Keratinocyte (primary cell): ENCODE data around the gene CELSR1. TPM values are rescaled to one million over a fixed set of nuclear protein-coding genes. Genes with fewer than 3 reads are reported as not detected.

Experiments
- DNase-seq: peaks from one replicate; pipeline ENCODE4 v3.0.0-alpha.2; 2011; ENCODE audit warnings: low read depth, missing footprints, low spot score
- FAIRE-seq: peaks from 2 replicates; lab custom pipeline; 2011; peaks lifted over from hg19 to GRCh38; lab: Jason Lieb, UNC
- H2AFZ ChIP-seq: 2 replicates; pipeline ENCODE4 v1.6.0; 2012; ENCODE audit warnings: low read length, control low read depth, inconsistent platforms; ENCODE audit not compliant: control insufficient read depth
- H3K27ac ChIP-seq: 2 replicates; pipeline ENCODE4 v1.5.1; 2011; ENCODE audit warnings: low read length; ENCODE audit not compliant: control insufficient read depth, insufficient read depth
- H3K27me3 ChIP-seq: 3 replicates; pipeline ENCODE4 v1.6.0; 2011; ENCODE audit warnings: low read length; ENCODE audit not compliant: control insufficient read depth, insufficient read depth; ENCODE audit errors: extremely low read depth
- H3K36me3 ChIP-seq, 2 experiments: 2 replicates in 1 of 2; 3 replicates in 1 of 2; pipeline ENCODE4 v1.5.1; 2011; ENCODE audit warnings: low read length in 2 of 2, mild to moderate bottlenecking in 1 of 2; ENCODE audit not compliant: control insufficient read depth in 2 of 2, insufficient read depth in 2 of 2; ENCODE audit errors: extremely low read depth in 1 of 2
- H3K4me1 ChIP-seq: 3 replicates; pipeline ENCODE4 v1.5.1; 2011; ENCODE audit warnings: low read length; ENCODE audit not compliant: control insufficient read depth, insufficient read depth; ENCODE audit errors: extremely low read depth
- H3K4me2 ChIP-seq: 3 replicates; pipeline ENCODE4 v1.6.0; 2011; ENCODE audit warnings: low read depth, low read length; ENCODE audit not compliant: control insufficient read depth, insufficient read depth; ENCODE audit errors: extremely low read depth
- H3K4me3 ChIP-seq, 3 experiments: fragments of 200-600 bp in 1 of 3; sonication (generic) in 1 of 3; 2 replicates in 2 of 3; 3 replicates in 1 of 3; pipeline ENCODE4 v1.5.1; 2011 to 2016; ENCODE audit warnings: low read length in 3 of 3, mild to moderate bottlenecking in 3 of 3, control low read depth in 2 of 3, inconsistent platforms in 1 of 3, low read depth in 1 of 3, mixed read lengths in 1 of 3, mixed run types in 1 of 3, moderate library complexity in 1 of 3; ENCODE audit not compliant: control insufficient read depth in 2 of 3, insufficient read depth in 2 of 3; ENCODE audit errors: extremely low read depth in 1 of 3
- H3K79me2 ChIP-seq: 2 replicates; pipeline ENCODE4 v1.6.0; 2012; ENCODE audit warnings: low read length; ENCODE audit not compliant: control insufficient read depth, insufficient read depth
- H3K9ac ChIP-seq: 3 replicates; pipeline ENCODE4 v1.6.0; 2011; ENCODE audit warnings: low read length; ENCODE audit not compliant: control insufficient read depth, insufficient read depth; ENCODE audit errors: extremely low read depth
- H3K9me1 ChIP-seq: 3 replicates; pipeline ENCODE4 v1.6.0; 2011; ENCODE audit warnings: low read length; ENCODE audit not compliant: control insufficient read depth, insufficient read depth; ENCODE audit errors: extremely low read depth
- H3K9me3 ChIP-seq: 2 replicates; pipeline ENCODE4 v1.5.1; 2012; ENCODE audit warnings: low read depth, low read length; ENCODE audit not compliant: control insufficient read depth
- H4K20me1 ChIP-seq: 3 replicates; pipeline ENCODE4 v1.6.0; 2011; ENCODE audit warnings: low read length; ENCODE audit not compliant: control insufficient read depth, insufficient read depth; ENCODE audit errors: extremely low read depth
- EZH2 ChIP-seq: IDR thresholded peaks from one replicate; pipeline ENCODE4 v1.6.1; 2012; ENCODE audit warnings: inconsistent platforms, mild to moderate bottlenecking, low read length, moderate library complexity
- dilution Hi-C: fragments of 300-500 bp; cut with MboI; formaldehyde crosslinking; loops from one replicate; pipeline ENCODE4 v1.7.0; 2020; ENCODE audit warnings: low sequenced_read_pairs; ENCODE audit not compliant: extremely low pct_ligation_motif_present
- polyA plus RNA-seq, 5 experiments: library from polyadenylated mRNA; depleted of rRNA in 3 of 5; stranded (reverse) in 3 of 5; stranded (forward) in 1 of 5; unstranded in 1 of 5; fragments of >200 nt; gene quantifications; 1 replicate in 1 of 5; 2 replicates in 3 of 5; 3 replicates in 1 of 5; pipeline versions ENCODE4 v1.2.1 to v1.2.3, GENCODE V29; 2011 to 2012; ENCODE audit warnings: missing spikeins in 2 of 5, low read depth in 1 of 5, low replicate concordance in 1 of 5
- TF ChIP-seq, protein P1 (sequence below), 3 experiments: IDR thresholded peaks in 1 of 3; conservative IDR thresholded peaks in 1 of 3; optimal IDR thresholded peaks in 1 of 3; 2 replicates in 2 of 3; 3 replicates in 1 of 3; pipeline versions ENCODE3 to v1.5.1; 2011; ENCODE audit warnings: low read length in 3 of 3, mild to moderate bottlenecking in 3 of 3, moderate library complexity in 2 of 3, control low read depth in 1 of 3, inconsistent platforms in 1 of 3; ENCODE audit not compliant: insufficient read depth in 2 of 3; ENCODE audit errors: extremely low read depth in 1 of 3

CELSR1 gene
- polyA plus RNA-seq, 1 donor (not counting 4 experiments of a cell fraction or from before 2014, with no cell fraction given) = 16.1 TPM

GRCh38 chr22:46538814-46539160 lies 1.4 kb upstream of the CELSR1 start:
- TF ChIP-seq, protein P1, sequence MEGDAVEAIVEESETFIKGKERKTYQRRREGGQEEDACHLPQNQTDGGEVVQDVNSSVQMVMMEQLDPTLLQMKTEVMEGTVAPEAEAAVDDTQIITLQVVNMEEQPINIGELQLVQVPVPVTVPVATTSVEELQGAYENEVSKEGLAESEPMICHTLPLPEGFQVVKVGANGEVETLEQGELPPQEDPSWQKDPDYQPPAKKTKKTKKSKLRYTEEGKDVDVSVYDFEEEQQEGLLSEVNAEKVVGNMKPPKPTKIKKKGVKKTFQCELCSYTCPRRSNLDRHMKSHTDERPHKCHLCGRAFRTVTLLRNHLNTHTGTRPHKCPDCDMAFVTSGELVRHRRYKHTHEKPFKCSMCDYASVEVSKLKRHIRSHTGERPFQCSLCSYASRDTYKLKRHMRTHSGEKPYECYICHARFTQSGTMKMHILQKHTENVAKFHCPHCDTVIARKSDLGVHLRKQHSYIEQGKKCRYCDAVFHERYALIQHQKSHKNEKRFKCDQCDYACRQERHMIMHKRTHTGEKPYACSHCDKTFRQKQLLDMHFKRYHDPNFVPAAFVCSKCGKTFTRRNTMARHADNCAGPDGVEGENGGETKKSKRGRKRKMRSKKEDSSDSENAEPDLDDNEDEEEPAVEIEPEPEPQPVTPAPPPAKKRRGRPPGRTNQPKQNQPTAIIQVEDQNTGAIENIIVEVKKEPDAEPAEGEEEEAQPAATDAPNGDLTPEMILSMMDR (optimal IDR thresholded peaks at IDR 0.05 in 1 of 3, IDR thresholded peaks at IDR 0.05 in 1 of 3, conservative IDR thresholded peaks at IDR 0.05 in 1 of 3; ENCODE audit: extremely low read depth in 1 of 3, insufficient read depth in 2 of 3, low read length in 3 of 3) = no peak
- no peak for TF ChIP-seq EZH2
- FAIRE-seq (peak; percentile 89), DNase-seq (no peak)
- Histone ChIP-seq H4K20me1 (peaks cover 3% of the 10 kb centered on the region), H3K9me3 (peaks cover 8% of the 10 kb centered on the region), H3K9ac (peak overlapping the region; percentile 74), H3K36me3 (peaks cover 3 to 7% of the 10 kb centered on the region in 2 experiments), H3K27ac (peak overlapping the region; percentile 70), H3K9me1 (no peaks in the 10 kb centered on the region), H3K4me1 (peaks cover 28% of the 10 kb centered on the region), H3K4me2 (peak overlapping the region; percentile 81), H3K4me3 (peak overlapping the region; percentile 64 to 84 (median 73)), H3K79me2 (peaks cover 25% of the 10 kb centered on the region), H2AFZ (no peak overlapping the region), H3K27me3 (no peaks in the 10 kb centered on the region)
- dilution Hi-C loops = no loop called here

- Histone ChIP-seq H3K4me2 (peak overlapping the region; percentile 81), H3K79me2 (peaks cover 30% of the 10 kb centered on the region), H3K36me3 (peaks cover 3 to 7% of the 10 kb centered on the region in 2 experiments), H3K4me1 (peaks cover 31% of the 10 kb centered on the region), H2AFZ (peak overlapping the region; percentile 22), H3K9me3 (peaks cover 8% of the 10 kb centered on the region), H3K9me1 (no peaks in the 10 kb centered on the region), H4K20me1 (peaks cover 3% of the 10 kb centered on the region), H3K9ac (peak overlapping the region; percentile 74), H3K4me3 (peak overlapping the region; percentile 64 to 84 (median 73)), H3K27me3 (no peaks in the 10 kb centered on the region), H3K27ac (peak overlapping the region; percentile 70)
- dilution Hi-C loops = no loop called here
- DNase-seq = no peak
- no peak for FAIRE-seq
- TF ChIP-seq, protein P1 (optimal IDR thresholded peaks at IDR 0.05 in 1 of 3, IDR thresholded peaks at IDR 0.05 in 1 of 3, conservative IDR thresholded peaks at IDR 0.05 in 1 of 3; ENCODE audit: extremely low read depth in 1 of 3, insufficient read depth in 2 of 3, low read length in 3 of 3) = no peak
- TF ChIP-seq EZH2 = no peak
These were observed 760 bp upstream of the CELSR1 start for GRCh38 chr22:46537946-46538813.
